Hepatocyte (in vitro differentiated cells): ENCODE results near the gene TTLL5. TPM values are rescaled to one million over a fixed set of nuclear protein-coding genes. Genes with fewer than 3 reads are reported as not detected.
"Not testable (repeated sequence)": the region's sequence is repeated elsewhere in the genome, so short reads cannot be mapped to it uniquely, and the experiment has no call there.

Source experiments
- DNase-seq: peaks from one replicate; pipeline ENCODE4 v3.0.0-alpha.2; 2016; ENCODE audit warnings: low spot score
- H2AFZ ChIP-seq: fragments of 200-600 bp; sonication (generic); 2 replicates; pipeline ENCODE4 v1.6.0; 2016; ENCODE audit warnings: antibody characterized with exemption, mild to moderate bottlenecking
- H3K27ac ChIP-seq: fragments of 200-600 bp; sonication (generic); 2 replicates; pipeline ENCODE4 v1.5.1; 2016; ENCODE audit warnings: mild to moderate bottlenecking
- H3K27me3 ChIP-seq: fragments of 200-600 bp; sonication (generic); 2 replicates; pipeline ENCODE4 v1.6.1; 2016
- H3K36me3 ChIP-seq: fragments of 200-600 bp; sonication (generic); replicated peaks from 2 replicates; pipeline ENCODE4 v1.5.1; 2016; ENCODE audit warnings: low read depth; ENCODE audit not compliant: insufficient read depth
- H3K4me1 ChIP-seq: fragments of 200-600 bp; sonication (generic); 2 replicates; pipeline ENCODE4 v1.5.1; 2016; ENCODE audit warnings: mild to moderate bottlenecking, moderate library complexity; ENCODE audit not compliant: insufficient read depth
- H3K4me2 ChIP-seq: fragments of 200-600 bp; sonication (generic); 2 replicates; pipeline ENCODE4 v1.6.0; 2016
- H3K4me3 ChIP-seq: fragments of 200-600 bp; sonication (generic); 2 replicates; pipeline ENCODE4 v1.5.1; 2016; ENCODE audit warnings: mild to moderate bottlenecking
- H3K79me2 ChIP-seq: fragments of 200-600 bp; sonication (generic); 2 replicates; pipeline ENCODE4 v1.6.0; 2017; ENCODE audit warnings: mild to moderate bottlenecking
- H3K9me2 ChIP-seq: fragments of 200-600 bp; sonication (generic); replicated peaks from 2 replicates; pipeline ENCODE4 v1.6.0; 2017; ENCODE audit warnings: mild to moderate bottlenecking; ENCODE audit not compliant: insufficient read depth
- H3K9me3 ChIP-seq: fragments of 200-600 bp; sonication (generic); 2 replicates; pipeline ENCODE4 v1.5.1; 2016; ENCODE audit warnings: low read depth, mild to moderate bottlenecking
- H4K20me1 ChIP-seq: fragments of 200-600 bp; sonication (generic); 2 replicates; pipeline ENCODE4 v1.6.0; 2016; ENCODE audit warnings: mild to moderate bottlenecking; ENCODE audit not compliant: insufficient read depth, poor library complexity, severe bottlenecking
- CTCF ChIP-seq: fragments of 200-600 bp; sonication (generic); IDR thresholded peaks from 2 replicates; pipeline ENCODE4 v1.5.1; 2016; ENCODE audit warnings: antibody characterized with exemption, mild to moderate bottlenecking; ENCODE audit not compliant: poor library complexity
- EZH2 ChIP-seq: fragments of 200-600 bp; sonication (generic); IDR thresholded peaks from 2 replicates; pipeline ENCODE4 v1.6.1; 2016; ENCODE audit warnings: antibody characterized with exemption, mild to moderate bottlenecking, borderline replicate concordance
- EZH2phosphoT487 ChIP-seq: fragments of 200-600 bp; sonication (generic); IDR thresholded peaks from one replicate; pipeline ENCODE4 v1.6.1; 2018; ENCODE audit warnings: antibody characterized with exemption, mild to moderate bottlenecking, low read depth, moderate library complexity; ENCODE audit not compliant: unreplicated experiment, severe bottlenecking
- WGBS: methylation state at CpG from one replicate; pipeline ENCODE4 v1.1.6; 2016; ENCODE audit warnings: low lambda C conversion rate; ENCODE audit errors: missing lambda C conversion rate; 5-methylcytosine and 5-hydroxymethylcytosine counted together
- polyA plus RNA-seq: library from polyadenylated mRNA; unstranded; fragments of >200 nt; fragmentation: Nextera tagmentation; extraction: Ambion mirVana; gene quantifications from 2 replicates; pipeline ENCODE4 v1.2.1, GENCODE V29; 2016
- total RNA-seq: library from RNA; depleted of rRNA; stranded (reverse); fragments of >200 nt; gene quantifications from 2 replicates; pipeline ENCODE4 v1.2.3, GENCODE V29; 2014

Gene TTLL5
- total and polyA plus RNA-seq, 2 experiments from 2014 or later, result 8.9 to 11.1 TPM

- Histone ChIP-seq H2AFZ (no peak overlapping the region), H3K27ac (no peak overlapping the region), H3K4me1 (no peaks in the 10 kb centered on the region), H3K9me3 (no peaks in the 10 kb centered on the region), H3K27me3 (no peaks in the 10 kb centered on the region), H3K4me2 (no peak overlapping the region), H3K36me3 (no peaks in the 10 kb centered on the region), H3K9me2 (no peaks in the 10 kb centered on the region), H3K79me2 (no peaks in the 10 kb centered on the region), H4K20me1 (no peaks in the 10 kb centered on the region), H3K4me3 (no peak overlapping the region)
- no peak for DNase-seq
- TF ChIP-seq EZH2phosphoT487 (no peak), EZH2 (no peak), CTCF (no peak)
- 98% methylated on average over 2 of the region's 2 CpGs for WGBS
Measured at GRCh38 chr14:75689012-75689411, 28.0 kb downstream of the TTLL5 start.

GRCh38 chr14:75690010-75690409 is 29.0 kb downstream of the TTLL5 start:
- WGBS, result 91% methylated on average over 7 of the region's 7 CpGs
- Histone ChIP-seq H4K20me1 (no peaks in the 10 kb centered on the region), H3K27me3 (no peaks in the 10 kb centered on the region), H3K4me2 (no peak overlapping the region), H3K79me2 (no peaks in the 10 kb centered on the region), H3K4me1 (no peaks in the 10 kb centered on the region), H2AFZ (no peak overlapping the region), H3K4me3 (no peak overlapping the region), H3K9me3 (peaks cover 3% of the 10 kb centered on the region), H3K27ac (no peak overlapping the region), H3K36me3 (no peaks in the 10 kb centered on the region), H3K9me2 (no peaks in the 10 kb centered on the region)
- TF ChIP-seq EZH2phosphoT487, result no peak
- no peak for DNase-seq

- not testable (repeated sequence) for H3K36me3 ChIP-seq, H4K20me1 ChIP-seq, H3K4me2 ChIP-seq, H3K4me1 ChIP-seq, H3K9me2 ChIP-seq, H3K27ac ChIP-seq, DNase-seq, H3K27me3 ChIP-seq, H3K4me3 ChIP-seq, H2AFZ ChIP-seq, H3K9me3 ChIP-seq, H3K79me2 ChIP-seq
- 86% methylated on average over 6 of the region's 6 CpGs for WGBS
Measured at GRCh38 chr14:75695025-75695424, 34.0 kb downstream of the TTLL5 start.

- no peaks in the 10 kb centered on the region for H3K27me3 ChIP-seq
- WGBS, result 100% methylated on average over 1 of the region's 1 CpG
- no peaks in the 10 kb centered on the region for H3K36me3 ChIP-seq
Measured at GRCh38 chr14:75697386-75697785, 36.3 kb downstream of the TTLL5 start.

More at GRCh38 chr14:75697386-75697785, 36.3 kb downstream of the TTLL5 start:
- H3K4me1 ChIP-seq, result no peaks in the 10 kb centered on the region
- no peak overlapping the region for H3K4me2 ChIP-seq
- no peaks in the 10 kb centered on the region for H3K79me2 ChIP-seq
- no peak overlapping the region for H3K4me3 ChIP-seq
- H2AFZ ChIP-seq, result no peak overlapping the region
- peaks cover 3% of the 10 kb centered on the region for H3K9me3 ChIP-seq
- TF ChIP-seq CTCF (no peak), EZH2 (no peak), EZH2phosphoT487 (no peak)
- no peaks in the 10 kb centered on the region for H4K20me1 ChIP-seq
- no peaks in the 10 kb centered on the region for H3K9me2 ChIP-seq
- no peak for DNase-seq
- H3K27ac ChIP-seq, result no peak overlapping the region
